WTC11 (cell line): ENCODE measurements around the gene CALM3. TPM values are rescaled to one million over a fixed set of nuclear protein-coding genes. Genes with fewer than 3 reads are reported as not detected.

Experiments used
- ATAC-seq: fragments of 200-7000 bp; cut with Tn5 transposase; 2 replicates; pipeline ENCODE4 v1.10.0; 2021; ENCODE audit warnings: mild to moderate bottlenecking, moderate library complexity
- CTCF ChIA-PET: fragments of 300-600 bp; sonication (Branson Sonifier 250); formaldehyde crosslinking; loops from one replicate; lab custom pipeline; 2021; ENCODE audit warnings: antibody characterized with exemption; lab: Charles Lee
- POLR2A ChIA-PET: fragments of 350-600 bp; sonication (Branson Sonifier 250); formaldehyde crosslinking; loops from one replicate; lab custom pipeline; 2021; ENCODE audit warnings: antibody characterized with exemption; lab: Charles Lee
- DNase-seq: peaks from one replicate; pipeline ENCODE4 v3.0.0; 2021; ENCODE audit warnings: low spot score
- H3K27ac Mint-ChIP-seq: 2 replicates; pipeline ENCODE4 v1.8.0; 2021; ENCODE audit warnings: mixed read lengths
- H3K27me3 Mint-ChIP-seq: 2 replicates; pipeline ENCODE4 v1.8.0; 2021; ENCODE audit warnings: low read depth, mild to moderate bottlenecking, moderate library complexity, mixed read lengths
- H3K36me3 Mint-ChIP-seq: 2 replicates; pipeline ENCODE4 v1.8.0; 2021; ENCODE audit warnings: mixed read lengths
- H3K4me1 Mint-ChIP-seq: 2 replicates; pipeline ENCODE4 v1.8.0; 2022; ENCODE audit warnings: mixed read lengths
- H3K4me3 Mint-ChIP-seq: 2 replicates; pipeline ENCODE4 v1.8.0; 2021; ENCODE audit warnings: mild to moderate bottlenecking, moderate library complexity, mixed read lengths
- H3K9me3 Mint-ChIP-seq: 2 replicates; pipeline ENCODE4 v1.8.0; 2021; ENCODE audit warnings: mixed read lengths
- E2F1 ChIP-seq: sonication (generic); formaldehyde crosslinking; IDR thresholded peaks from 2 replicates; pipeline ENCODE4 v1.8.0; 2022; ENCODE audit warnings: mild to moderate bottlenecking, missing genetic modification reagents
- EMX1 ChIP-seq: fragments of 250-450 bp; sonication (Bioruptor Pico); IDR thresholded peaks from 2 replicates; pipeline ENCODE4 v1.8.0; 2021; ENCODE audit warnings: mild to moderate bottlenecking
- ETV6 ChIP-seq: sonication (generic); formaldehyde crosslinking; IDR thresholded peaks from 2 replicates; pipeline ENCODE4 v1.8.1; 2022; ENCODE audit warnings: mild to moderate bottlenecking, missing genetic modification reagents
- FOXK1 ChIP-seq: sonication (generic); formaldehyde crosslinking; IDR thresholded peaks from 2 replicates; pipeline ENCODE4 v1.8.0; 2022; ENCODE audit warnings: mild to moderate bottlenecking, moderate library complexity, missing genetic modification reagents
- FOXP1 ChIP-seq: sonication (generic); formaldehyde crosslinking; IDR thresholded peaks from 2 replicates; pipeline ENCODE4 v1.8.0; 2022; ENCODE audit warnings: missing genetic modification reagents, mild to moderate bottlenecking, moderate library complexity, borderline replicate concordance
- GTF2I ChIP-seq: fragments of 250-450 bp; sonication (Bioruptor Pico); conservative IDR thresholded peaks from 2 replicates; pipeline ENCODE4 v1.4.0; 2021; ENCODE audit warnings: mild to moderate bottlenecking
- HMGXB4 ChIP-seq: sonication (generic); formaldehyde crosslinking; IDR thresholded peaks from 2 replicates; pipeline ENCODE4 v1.8.1; 2023; ENCODE audit warnings: mild to moderate bottlenecking, moderate library complexity, missing genetic modification reagents
- KAT7 ChIP-seq: sonication (generic); formaldehyde crosslinking; IDR thresholded peaks from 2 replicates; pipeline ENCODE4 v1.8.1; 2023; ENCODE audit warnings: missing genetic modification reagents, mild to moderate bottlenecking, borderline replicate concordance
- MYBL2 ChIP-seq: sonication (generic); formaldehyde crosslinking; IDR thresholded peaks from 2 replicates; pipeline ENCODE4 v1.8.1; 2023; ENCODE audit warnings: mild to moderate bottlenecking, moderate library complexity, missing genetic modification reagents
- NFE2L1 ChIP-seq: sonication (generic); formaldehyde crosslinking; IDR thresholded peaks from 2 replicates; pipeline ENCODE4 v1.8.1; 2023; ENCODE audit warnings: missing genetic modification reagents
- NFYB ChIP-seq: sonication (generic); formaldehyde crosslinking; conservative IDR thresholded peaks from 2 replicates; pipeline ENCODE4 v1.8.0; 2022; ENCODE audit warnings: low read depth, missing genetic modification reagents
- SMAD4 ChIP-seq: sonication (generic); formaldehyde crosslinking; IDR thresholded peaks from 2 replicates; pipeline ENCODE4 v1.8.0; 2022; ENCODE audit warnings: mild to moderate bottlenecking, missing genetic modification reagents
- SP1 ChIP-seq: sonication (generic); formaldehyde crosslinking; conservative IDR thresholded peaks from 2 replicates; pipeline ENCODE4 v1.8.1; 2022; ENCODE audit warnings: missing genetic modification reagents
- ZNF121 ChIP-seq: sonication (generic); formaldehyde crosslinking; IDR thresholded peaks from 2 replicates; pipeline ENCODE4 v1.8.0; 2023; ENCODE audit warnings: missing genetic modification reagents
- ZNF138 ChIP-seq: sonication (generic); formaldehyde crosslinking; conservative IDR thresholded peaks from 2 replicates; pipeline ENCODE4 v1.8.1; 2022; ENCODE audit warnings: mild to moderate bottlenecking, moderate library complexity, missing genetic modification reagents
- ZNF263 ChIP-seq: sonication (generic); formaldehyde crosslinking; IDR thresholded peaks from 2 replicates; pipeline ENCODE4 v1.8.1; 2022; ENCODE audit warnings: low read depth, mild to moderate bottlenecking, moderate library complexity, missing genetic modification reagents
- ZNF281 ChIP-seq: sonication (generic); formaldehyde crosslinking; IDR thresholded peaks from 2 replicates; pipeline ENCODE4 v1.8.0; 2023; ENCODE audit warnings: mild to moderate bottlenecking, missing genetic modification reagents
- total RNA-seq: library from RNA; stranded (reverse); gene quantifications from 3 replicates; pipeline ENCODE4 v1.2.3, GENCODE V29; 2021
- TF ChIP-seq, protein P1 (sequence below): sonication (generic); formaldehyde crosslinking; IDR thresholded peaks from 2 replicates; pipeline ENCODE4 v1.8.1; 2023; ENCODE audit warnings: mild to moderate bottlenecking, missing genetic modification reagents, moderate library complexity
- TF ChIP-seq, protein P2 (sequence below): sonication (generic); formaldehyde crosslinking; IDR thresholded peaks from 2 replicates; pipeline ENCODE4 v1.8.1; 2023; ENCODE audit warnings: mild to moderate bottlenecking, missing genetic modification reagents
- TF ChIP-seq, protein P3 (sequence below): sonication (generic); formaldehyde crosslinking; IDR thresholded peaks from 2 replicates; pipeline ENCODE4 v1.8.0; 2022; ENCODE audit warnings: mild to moderate bottlenecking, missing genetic modification reagents
- TF ChIP-seq, protein P4 (sequence below): sonication (generic); formaldehyde crosslinking; IDR thresholded peaks from 2 replicates; pipeline ENCODE4 v1.8.1; 2022; ENCODE audit warnings: mild to moderate bottlenecking, missing genetic modification reagents, moderate library complexity, borderline replicate concordance

Gene CALM3
- total RNA-seq, 1 experiment from 2014 or later: 306 TPM

DNA sequence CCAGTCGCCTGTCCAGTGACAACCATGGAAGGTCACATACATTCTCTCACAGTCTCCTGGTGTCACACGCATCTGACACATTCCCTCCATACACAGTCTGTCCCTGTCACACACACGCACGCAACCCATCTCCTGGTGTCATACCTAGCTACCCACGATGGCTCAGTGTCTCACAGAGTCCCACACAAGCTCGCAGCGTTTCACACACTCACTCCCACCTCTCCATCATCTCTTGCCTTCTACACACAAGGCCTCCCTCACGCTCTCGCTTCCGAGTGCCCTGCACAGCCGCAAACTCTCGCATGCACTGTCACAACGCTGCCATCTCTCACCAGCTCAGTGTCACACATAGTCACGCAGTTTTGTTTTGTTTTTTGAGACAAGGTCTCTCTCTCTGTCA, 36.1 kb downstream of the CALM3 start (continued):
- TF ChIP-seq HMGXB4 (no peak), EMX1 (CRISPR knock-in tag) (no peak), ZNF138 (CRISPR knock-in tag) (no peak)
- TF ChIP-seq, protein P1, sequence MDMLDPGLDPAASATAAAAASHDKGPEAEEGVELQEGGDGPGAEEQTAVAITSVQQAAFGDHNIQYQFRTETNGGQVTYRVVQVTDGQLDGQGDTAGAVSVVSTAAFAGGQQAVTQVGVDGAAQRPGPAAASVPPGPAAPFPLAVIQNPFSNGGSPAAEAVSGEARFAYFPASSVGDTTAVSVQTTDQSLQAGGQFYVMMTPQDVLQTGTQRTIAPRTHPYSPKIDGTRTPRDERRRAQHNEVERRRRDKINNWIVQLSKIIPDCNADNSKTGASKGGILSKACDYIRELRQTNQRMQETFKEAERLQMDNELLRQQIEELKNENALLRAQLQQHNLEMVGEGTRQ (CRISPR knock-in tag): no peak

DNA sequence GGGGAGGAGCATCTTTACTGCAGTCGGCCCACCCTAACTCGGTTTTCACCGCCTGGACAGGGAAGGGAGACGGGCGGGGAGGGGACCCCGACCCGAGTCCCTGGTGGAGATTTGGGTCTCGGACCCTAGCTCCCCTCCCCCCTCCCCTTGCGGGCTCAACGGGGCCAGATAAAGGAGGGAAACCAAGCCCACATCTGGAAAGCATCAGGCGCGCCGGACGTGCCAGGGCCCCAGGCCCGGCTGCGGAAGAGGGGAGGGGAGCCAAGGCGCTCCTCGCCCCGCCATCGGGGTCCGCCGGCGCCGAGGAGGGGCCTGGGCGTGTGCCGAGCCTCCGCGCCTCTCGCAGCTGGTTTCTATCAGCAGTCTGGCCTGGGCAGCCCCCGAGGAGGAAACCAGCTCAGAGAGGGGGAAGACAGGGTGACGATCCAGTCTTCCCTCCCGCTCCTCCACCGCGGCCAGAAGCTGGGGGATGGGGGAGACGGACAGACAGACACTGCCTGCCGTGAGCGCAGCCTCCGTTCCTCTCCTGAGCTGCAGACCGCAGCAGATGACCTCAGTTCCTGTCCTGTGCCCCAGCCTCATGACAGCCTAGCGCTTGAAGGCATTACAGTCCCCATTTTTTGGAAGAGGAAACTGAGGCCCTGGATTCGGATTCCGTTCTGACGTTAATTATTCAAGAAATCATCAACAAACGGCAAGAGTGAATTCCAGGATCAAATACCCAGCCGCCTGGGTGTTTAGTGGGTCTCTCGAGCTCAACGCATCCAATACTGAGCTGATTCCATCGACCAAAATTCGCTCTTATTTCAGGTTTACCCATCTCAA, 38.4 kb downstream of the CALM3 start:
- ChIA-PET CTCF (interaction anchor here (0.9 to 1.1 kb wide), 6 partner anchors 11 to 623 kb away, joined by 3 to 5 read pairs (median 4); no protein-coding TSS in a partner anchor), POLR2A (interaction anchor here (0.5 kb wide), 1 partner anchor 423 kb away, joined by 3 read pairs; no protein-coding TSS in a partner anchor)
- peaks cover 57% of the 10 kb centered on the region for H3K27me3 Mint-ChIP-seq
- ATAC-seq: peak; percentile 42
- no peaks in the 10 kb centered on the region for H3K36me3 Mint-ChIP-seq
- H3K27ac Mint-ChIP-seq: no peak overlapping the region
- H3K4me1 Mint-ChIP-seq: peaks cover 11% of the 10 kb centered on the region
- H3K9me3 Mint-ChIP-seq: no peaks in the 10 kb centered on the region
- H3K4me3 Mint-ChIP-seq: no peak overlapping the region
- no peak for DNase-seq
- TF ChIP-seq NFYB (CRISPR knock-in tag) (peak; percentile 23; the same call in 1 of the 2 replicates), ZNF138 (CRISPR knock-in tag) (no peak), ETV6 (CRISPR knock-in tag) (peak; percentile 68; the same call in 1 of the 2 replicates), SMAD4 (CRISPR knock-in tag) (no peak), KAT7 (CRISPR knock-in tag) (no peak), ZNF263 (peak; percentile 78), HMGXB4 (peak; percentile 78), E2F1 (CRISPR knock-in tag) (no peak), FOXP1 (CRISPR knock-in tag) (peak; percentile 68; the same call in 1 of the 2 replicates), MYBL2 (peak; percentile 49), NFE2L1 (CRISPR knock-in tag) (0 out of 2 replicates have a peak, but pooled peaks have one; percentile 59), ZNF121 (peak; percentile 80), ZNF281 (peak; percentile 60; the same call in 1 of the 2 replicates), FOXK1 (CRISPR knock-in tag) (peak; percentile 70; the same call in 1 of the 2 replicates), SP1 (CRISPR knock-in tag) (peak; percentile 52; the same call in 1 of the 2 replicates), GTF2I (peak; percentile 48; the same call in 1 of the 2 replicates)
- TF ChIP-seq, protein P2, sequence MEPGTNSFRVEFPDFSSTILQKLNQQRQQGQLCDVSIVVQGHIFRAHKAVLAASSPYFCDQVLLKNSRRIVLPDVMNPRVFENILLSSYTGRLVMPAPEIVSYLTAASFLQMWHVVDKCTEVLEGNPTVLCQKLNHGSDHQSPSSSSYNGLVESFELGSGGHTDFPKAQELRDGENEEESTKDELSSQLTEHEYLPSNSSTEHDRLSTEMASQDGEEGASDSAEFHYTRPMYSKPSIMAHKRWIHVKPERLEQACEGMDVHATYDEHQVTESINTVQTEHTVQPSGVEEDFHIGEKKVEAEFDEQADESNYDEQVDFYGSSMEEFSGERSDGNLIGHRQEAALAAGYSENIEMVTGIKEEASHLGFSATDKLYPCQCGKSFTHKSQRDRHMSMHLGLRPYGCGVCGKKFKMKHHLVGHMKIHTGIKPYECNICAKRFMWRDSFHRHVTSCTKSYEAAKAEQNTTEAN (CRISPR knock-in tag): peak; percentile 44; the same call in 1 of the 2 replicates
- TF ChIP-seq, protein P3, sequence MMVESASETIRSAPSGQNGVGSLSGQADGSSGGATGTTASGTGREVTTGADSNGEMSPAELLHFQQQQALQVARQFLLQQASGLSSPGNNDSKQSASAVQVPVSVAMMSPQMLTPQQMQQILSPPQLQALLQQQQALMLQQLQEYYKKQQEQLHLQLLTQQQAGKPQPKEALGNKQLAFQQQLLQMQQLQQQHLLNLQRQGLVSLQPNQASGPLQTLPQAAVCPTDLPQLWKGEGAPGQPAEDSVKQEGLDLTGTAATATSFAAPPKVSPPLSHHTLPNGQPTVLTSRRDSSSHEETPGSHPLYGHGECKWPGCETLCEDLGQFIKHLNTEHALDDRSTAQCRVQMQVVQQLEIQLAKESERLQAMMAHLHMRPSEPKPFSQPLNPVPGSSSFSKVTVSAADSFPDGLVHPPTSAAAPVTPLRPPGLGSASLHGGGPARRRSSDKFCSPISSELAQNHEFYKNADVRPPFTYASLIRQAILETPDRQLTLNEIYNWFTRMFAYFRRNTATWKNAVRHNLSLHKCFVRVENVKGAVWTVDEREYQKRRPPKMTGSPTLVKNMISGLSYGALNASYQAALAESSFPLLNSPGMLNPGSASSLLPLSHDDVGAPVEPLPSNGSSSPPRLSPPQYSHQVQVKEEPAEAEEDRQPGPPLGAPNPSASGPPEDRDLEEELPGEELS (CRISPR knock-in tag): no peak
- TF ChIP-seq, protein P4, sequence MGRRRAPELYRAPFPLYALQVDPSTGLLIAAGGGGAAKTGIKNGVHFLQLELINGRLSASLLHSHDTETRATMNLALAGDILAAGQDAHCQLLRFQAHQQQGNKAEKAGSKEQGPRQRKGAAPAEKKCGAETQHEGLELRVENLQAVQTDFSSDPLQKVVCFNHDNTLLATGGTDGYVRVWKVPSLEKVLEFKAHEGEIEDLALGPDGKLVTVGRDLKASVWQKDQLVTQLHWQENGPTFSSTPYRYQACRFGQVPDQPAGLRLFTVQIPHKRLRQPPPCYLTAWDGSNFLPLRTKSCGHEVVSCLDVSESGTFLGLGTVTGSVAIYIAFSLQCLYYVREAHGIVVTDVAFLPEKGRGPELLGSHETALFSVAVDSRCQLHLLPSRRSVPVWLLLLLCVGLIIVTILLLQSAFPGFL (CRISPR knock-in tag): no peak
